HEK293 (cell line): ENCODE results near the gene HHAT.

Experiments used
- REST ChIP-seq: fragments of 450-650 bp; formaldehyde crosslinking; IDR thresholded peaks from 2 replicates; pipeline ENCODE4 v1.5.1; 2016; ENCODE audit warnings: missing biosample characterization, missing genetic modification characterization
- TCF7L2 ChIP-seq: IDR thresholded peaks from 2 replicates; pipeline ENCODE4 v1.6.1; 2011; ENCODE audit warnings: low read depth, mild to moderate bottlenecking, inconsistent platforms, low read length, moderate library complexity, borderline replicate concordance
- ZFP3 ChIP-seq: fragments of 450-650 bp; formaldehyde crosslinking; IDR thresholded peaks from 2 replicates; pipeline ENCODE4 v1.5.1; 2016; ENCODE audit warnings: low read depth, missing biosample characterization, missing genetic modification characterization

GRCh38 chr1:210303391-210303790, 25.3 kb upstream of the HHAT start:
- TF ChIP-seq REST (tag by site-specific recombination) (no peak), ZFP3 (tag by site-specific recombination) (no peak), TCF7L2 (no peak)
